ENCODE measurements around the gene SPATA6.

SPATA6 gene

GRCh38 chr1:48430832-48431231 is 41.2 kb downstream of the SPATA6 start:
- Histone ChIP-seq H3K27me3 (ENCODE audit: insufficient read depth, low read depth) (no peaks in the 10 kb centered on the region), H4K20me1 (ENCODE audit: insufficient read depth) (no peaks in the 10 kb centered on the region), H3K79me2 (ENCODE audit: insufficient read depth, low read depth) (no peaks in the 10 kb centered on the region), H3K9ac (no peak overlapping the region), H3K36me3 (ENCODE audit: insufficient read depth) (no peaks in the 10 kb centered on the region), H3K4me3 (IDR thresholded peaks at IDR 0.05; ENCODE audit: insufficient read depth, low read depth, low read length) (no peak overlapping the region), H3K4me2 (no peak overlapping the region), H3K27ac (no peak overlapping the region), H3K4me1 (ENCODE audit: low read depth, poor library complexity, severe bottlenecking) (no peaks in the 10 kb centered on the region), H2AFZ (ENCODE audit: low read depth) (no peak overlapping the region)
- TF ChIP-seq CTCF (conservative IDR thresholded peaks at IDR 0.05; ENCODE audit: low read depth, low read length) = no peak

- no peak overlapping the region for H3K9ac ChIP-seq
- no peaks in the 10 kb centered on the region for H3K36me3 ChIP-seq (ENCODE audit: insufficient read depth)
- H3K4me1 ChIP-seq (ENCODE audit: low read depth, poor library complexity, severe bottlenecking) = no peaks in the 10 kb centered on the region
- no peaks in the 10 kb centered on the region for H4K20me1 ChIP-seq (ENCODE audit: insufficient read depth)
- H3K4me2 ChIP-seq = no peak overlapping the region
- H2AFZ ChIP-seq (ENCODE audit: low read depth) = no peak overlapping the region
- H3K79me2 ChIP-seq (ENCODE audit: insufficient read depth, low read depth) = no peaks in the 10 kb centered on the region
- no peaks in the 10 kb centered on the region for H3K27me3 ChIP-seq (ENCODE audit: insufficient read depth, low read depth)
- no peak overlapping the region for H3K4me3 ChIP-seq (IDR thresholded peaks at IDR 0.05; ENCODE audit: insufficient read depth, low read depth, low read length)
- H3K27ac ChIP-seq = no peak overlapping the region
- no peak for TF ChIP-seq CTCF (conservative IDR thresholded peaks at IDR 0.05; ENCODE audit: low read depth, low read length)
Observed at GRCh38 chr1:48422009-48422408, 50.0 kb downstream of the SPATA6 start.

GRCh38 chr1:48418742-48419141 is 53.3 kb downstream of the SPATA6 start:
- H4K20me1 ChIP-seq (ENCODE audit: insufficient read depth) = no peaks in the 10 kb centered on the region
- no peaks in the 10 kb centered on the region for H3K36me3 ChIP-seq (ENCODE audit: insufficient read depth)
- H3K27ac ChIP-seq = no peak overlapping the region
- no peak overlapping the region for H2AFZ ChIP-seq (ENCODE audit: low read depth)
- no peak for TF ChIP-seq CTCF (conservative IDR thresholded peaks at IDR 0.05; ENCODE audit: low read depth, low read length)
- no peaks in the 10 kb centered on the region for H3K27me3 ChIP-seq (ENCODE audit: insufficient read depth, low read depth)
- H3K4me2 ChIP-seq = no peak overlapping the region
- H3K4me3 ChIP-seq (IDR thresholded peaks at IDR 0.05; ENCODE audit: insufficient read depth, low read depth, low read length) = no peak overlapping the region
- H3K79me2 ChIP-seq (ENCODE audit: insufficient read depth, low read depth) = no peaks in the 10 kb centered on the region
- H3K9ac ChIP-seq = no peak overlapping the region
- H3K4me1 ChIP-seq (ENCODE audit: low read depth, poor library complexity, severe bottlenecking) = no peaks in the 10 kb centered on the region

- Histone ChIP-seq H3K9ac (no peak overlapping the region), H3K4me3 (IDR thresholded peaks at IDR 0.05; ENCODE audit: insufficient read depth, low read depth, low read length) (no peak overlapping the region), H3K27me3 (ENCODE audit: insufficient read depth, low read depth) (no peaks in the 10 kb centered on the region), H4K20me1 (ENCODE audit: insufficient read depth) (no peaks in the 10 kb centered on the region), H3K4me2 (no peak overlapping the region), H3K36me3 (ENCODE audit: insufficient read depth) (no peaks in the 10 kb centered on the region), H2AFZ (ENCODE audit: low read depth) (no peak overlapping the region), H3K79me2 (ENCODE audit: insufficient read depth, low read depth) (no peaks in the 10 kb centered on the region), H3K4me1 (ENCODE audit: low read depth, poor library complexity, severe bottlenecking) (no peaks in the 10 kb centered on the region), H3K27ac (no peak overlapping the region)
- no peak for TF ChIP-seq CTCF (conservative IDR thresholded peaks at IDR 0.05; ENCODE audit: low read depth, low read length)
Observed at GRCh38 chr1:48415050-48415449, 57.0 kb downstream of the SPATA6 start.

- Histone ChIP-seq H3K27me3 (ENCODE audit: insufficient read depth, low read depth) (no peaks in the 10 kb centered on the region), H4K20me1 (ENCODE audit: insufficient read depth) (no peaks in the 10 kb centered on the region), H3K4me1 (ENCODE audit: low read depth, poor library complexity, severe bottlenecking) (no peaks in the 10 kb centered on the region), H3K4me3 (IDR thresholded peaks at IDR 0.05; ENCODE audit: insufficient read depth, low read depth, low read length) (no peak overlapping the region), H2AFZ (ENCODE audit: low read depth) (no peak overlapping the region), H3K27ac (no peak overlapping the region), H3K4me2 (no peak overlapping the region), H3K9ac (no peak overlapping the region), H3K79me2 (ENCODE audit: insufficient read depth, low read depth) (no peaks in the 10 kb centered on the region), H3K36me3 (ENCODE audit: insufficient read depth) (no peaks in the 10 kb centered on the region)
- no peak for TF ChIP-seq CTCF (conservative IDR thresholded peaks at IDR 0.05; ENCODE audit: low read depth, low read length)
Observed at GRCh38 chr1:48414264-48414663, 57.7 kb downstream of the SPATA6 start.
